Hepatocyte (in vitro differentiated cells): ENCODE measurements around the gene LAMA4. TPM values are rescaled to one million over a fixed set of nuclear protein-coding genes. Genes with fewer than 3 reads are reported as not detected.

ENCODE experiments used
- DNase-seq: peaks from one replicate; pipeline ENCODE4 v3.0.0-alpha.2; 2016; ENCODE audit warnings: low spot score
- H2AFZ ChIP-seq: fragments of 200-600 bp; sonication (generic); 2 replicates; pipeline ENCODE4 v1.6.0; 2016; ENCODE audit warnings: antibody characterized with exemption, mild to moderate bottlenecking
- H3K27ac ChIP-seq: fragments of 200-600 bp; sonication (generic); 2 replicates; pipeline ENCODE4 v1.5.1; 2016; ENCODE audit warnings: mild to moderate bottlenecking
- H3K27me3 ChIP-seq: fragments of 200-600 bp; sonication (generic); 2 replicates; pipeline ENCODE4 v1.6.1; 2016
- H3K36me3 ChIP-seq: fragments of 200-600 bp; sonication (generic); replicated peaks from 2 replicates; pipeline ENCODE4 v1.5.1; 2016; ENCODE audit warnings: low read depth; ENCODE audit not compliant: insufficient read depth
- H3K4me1 ChIP-seq: fragments of 200-600 bp; sonication (generic); 2 replicates; pipeline ENCODE4 v1.5.1; 2016; ENCODE audit warnings: mild to moderate bottlenecking, moderate library complexity; ENCODE audit not compliant: insufficient read depth
- H3K4me2 ChIP-seq: fragments of 200-600 bp; sonication (generic); 2 replicates; pipeline ENCODE4 v1.6.0; 2016
- H3K4me3 ChIP-seq: fragments of 200-600 bp; sonication (generic); 2 replicates; pipeline ENCODE4 v1.5.1; 2016; ENCODE audit warnings: mild to moderate bottlenecking
- H3K79me2 ChIP-seq: fragments of 200-600 bp; sonication (generic); 2 replicates; pipeline ENCODE4 v1.6.0; 2017; ENCODE audit warnings: mild to moderate bottlenecking
- H3K9me2 ChIP-seq: fragments of 200-600 bp; sonication (generic); replicated peaks from 2 replicates; pipeline ENCODE4 v1.6.0; 2017; ENCODE audit warnings: mild to moderate bottlenecking; ENCODE audit not compliant: insufficient read depth
- H3K9me3 ChIP-seq: fragments of 200-600 bp; sonication (generic); 2 replicates; pipeline ENCODE4 v1.5.1; 2016; ENCODE audit warnings: low read depth, mild to moderate bottlenecking
- H4K20me1 ChIP-seq: fragments of 200-600 bp; sonication (generic); 2 replicates; pipeline ENCODE4 v1.6.0; 2016; ENCODE audit warnings: mild to moderate bottlenecking; ENCODE audit not compliant: insufficient read depth, poor library complexity, severe bottlenecking
- CTCF ChIP-seq: fragments of 200-600 bp; sonication (generic); IDR thresholded peaks from 2 replicates; pipeline ENCODE4 v1.5.1; 2016; ENCODE audit warnings: antibody characterized with exemption, mild to moderate bottlenecking; ENCODE audit not compliant: poor library complexity
- EZH2 ChIP-seq: fragments of 200-600 bp; sonication (generic); IDR thresholded peaks from 2 replicates; pipeline ENCODE4 v1.6.1; 2016; ENCODE audit warnings: antibody characterized with exemption, mild to moderate bottlenecking, borderline replicate concordance
- EZH2phosphoT487 ChIP-seq: fragments of 200-600 bp; sonication (generic); IDR thresholded peaks from one replicate; pipeline ENCODE4 v1.6.1; 2018; ENCODE audit warnings: antibody characterized with exemption, mild to moderate bottlenecking, low read depth, moderate library complexity; ENCODE audit not compliant: unreplicated experiment, severe bottlenecking
- WGBS: methylation state at CpG from one replicate; pipeline ENCODE4 v1.1.6; 2016; ENCODE audit warnings: low lambda C conversion rate; ENCODE audit errors: missing lambda C conversion rate; 5-methylcytosine and 5-hydroxymethylcytosine counted together
- polyA plus RNA-seq: library from polyadenylated mRNA; unstranded; fragments of >200 nt; fragmentation: Nextera tagmentation; extraction: Ambion mirVana; gene quantifications from 2 replicates; pipeline ENCODE4 v1.2.1, GENCODE V29; 2016
- total RNA-seq: library from RNA; depleted of rRNA; stranded (reverse); fragments of >200 nt; gene quantifications from 2 replicates; pipeline ENCODE4 v1.2.3, GENCODE V29; 2014

The LAMA4 gene
- total and polyA plus RNA-seq, 2 experiments from 2014 or later = 14.1 to 18.9 TPM

- no peak overlapping the region for H3K4me2 ChIP-seq
- no peaks in the 10 kb centered on the region for H3K36me3 ChIP-seq
- WGBS = 98% methylated on average over 7 of the region's 7 CpGs
- H2AFZ ChIP-seq = no peak overlapping the region
- H3K4me1 ChIP-seq = peaks cover 15% of the 10 kb centered on the region
- H3K79me2 ChIP-seq = no peaks in the 10 kb centered on the region
- H4K20me1 ChIP-seq = no peaks in the 10 kb centered on the region
- H3K27me3 ChIP-seq = no peaks in the 10 kb centered on the region
- H3K9me2 ChIP-seq = no peaks in the 10 kb centered on the region
- no peak overlapping the region for H3K4me3 ChIP-seq
- H3K9me3 ChIP-seq = no peaks in the 10 kb centered on the region
- TF ChIP-seq EZH2 = no peak
- TF ChIP-seq CTCF = no peak
- no peak for TF ChIP-seq EZH2phosphoT487
- no peak overlapping the region for H3K27ac ChIP-seq
- DNase-seq = no peak
These were observed 25.7 kb downstream of the LAMA4 start for GRCh38 chr6:112228480-112229332.

- 88% methylated on average over 1 of the region's 1 CpG for WGBS
- H2AFZ ChIP-seq = no peak overlapping the region
- no peaks in the 10 kb centered on the region for H3K27me3 ChIP-seq
- H3K4me3 ChIP-seq = no peak overlapping the region
- peaks cover 10% of the 10 kb centered on the region for H3K4me1 ChIP-seq
- no peaks in the 10 kb centered on the region for H3K79me2 ChIP-seq
- no peaks in the 10 kb centered on the region for H3K9me2 ChIP-seq
- no peak for DNase-seq
- H3K27ac ChIP-seq = no peak overlapping the region
- no peak overlapping the region for H3K4me2 ChIP-seq
- TF ChIP-seq CTCF (no peak), EZH2 (no peak), EZH2phosphoT487 (no peak)
- H3K36me3 ChIP-seq = no peaks in the 10 kb centered on the region
- no peaks in the 10 kb centered on the region for H4K20me1 ChIP-seq
- no peaks in the 10 kb centered on the region for H3K9me3 ChIP-seq
These were observed 26.4 kb downstream of the LAMA4 start for GRCh38 chr6:112227992-112228391.

GRCh38 chr6:112227411-112227810, 27.0 kb downstream of the LAMA4 start:
- H3K9me2 ChIP-seq = no peaks in the 10 kb centered on the region
- no peak overlapping the region for H3K4me3 ChIP-seq
- TF ChIP-seq EZH2phosphoT487 (no peak), CTCF (no peak), EZH2 (no peak)
- H3K27ac ChIP-seq = no peak overlapping the region
- H3K27me3 ChIP-seq = no peaks in the 10 kb centered on the region
- no peaks in the 10 kb centered on the region for H3K9me3 ChIP-seq
- no peaks in the 10 kb centered on the region for H4K20me1 ChIP-seq
- no peak for DNase-seq
- no peak overlapping the region for H2AFZ ChIP-seq
- peaks cover 9% of the 10 kb centered on the region for H3K4me1 ChIP-seq
- H3K4me2 ChIP-seq = no peak overlapping the region
- H3K79me2 ChIP-seq = no peaks in the 10 kb centered on the region
- WGBS = 88% methylated on average over 2 of the region's 2 CpGs
- H3K36me3 ChIP-seq = no peaks in the 10 kb centered on the region
